ENCODE data around the gene GPR52.

GPR52 gene

GRCh38 chr1:174469052-174469451 is 21.3 kb downstream of the GPR52 start:
- DNase-seq = no peak

DNA sequence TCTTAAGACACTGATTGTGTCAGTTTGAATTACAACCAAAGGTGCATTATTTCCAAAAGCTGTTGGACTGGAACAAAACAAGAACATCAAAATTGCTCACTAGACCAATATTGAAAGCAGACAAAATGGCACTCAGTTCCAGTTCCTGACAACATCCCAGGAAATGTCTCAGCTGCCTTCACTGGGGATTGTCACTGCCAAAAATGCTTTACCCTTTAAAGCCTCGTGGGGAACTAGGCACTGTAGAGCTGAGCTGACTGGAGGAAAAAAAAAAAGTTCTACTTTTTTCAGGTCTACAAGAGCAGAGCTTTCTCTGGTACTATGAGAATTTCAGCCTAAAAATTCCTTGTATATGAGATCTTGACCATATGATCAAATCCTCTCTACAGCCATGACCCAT is 21.9 kb downstream of the GPR52 start:
- DNase-seq = no peak

GRCh38 chr1:174479281-174479680 is 31.5 kb downstream of the GPR52 start:
- no peak for DNase-seq

- no peak for DNase-seq
Measured at GRCh38 chr1:174480324-174480723, 32.6 kb downstream of the GPR52 start.

DNA sequence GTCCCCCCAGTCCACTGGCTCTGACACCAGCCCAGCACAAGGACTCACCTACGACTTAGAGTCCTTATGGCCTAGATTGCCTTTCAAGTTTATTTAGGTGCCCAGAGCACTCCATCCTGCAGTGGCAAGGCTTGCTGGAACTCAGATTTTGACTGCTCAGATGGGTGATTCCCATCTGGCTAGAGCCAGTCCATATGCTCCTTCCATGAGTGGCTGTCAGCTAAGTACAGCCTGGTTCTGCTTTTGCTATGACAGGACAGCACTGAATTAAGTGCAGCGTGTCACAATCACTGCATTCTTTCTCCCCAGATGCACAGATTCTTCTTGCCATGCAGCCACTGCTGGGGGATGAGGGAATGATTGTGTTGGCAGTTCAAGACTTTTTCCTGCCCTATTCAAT is 43.8 kb downstream of the GPR52 start:
- DNase-seq = no peak

DNA sequence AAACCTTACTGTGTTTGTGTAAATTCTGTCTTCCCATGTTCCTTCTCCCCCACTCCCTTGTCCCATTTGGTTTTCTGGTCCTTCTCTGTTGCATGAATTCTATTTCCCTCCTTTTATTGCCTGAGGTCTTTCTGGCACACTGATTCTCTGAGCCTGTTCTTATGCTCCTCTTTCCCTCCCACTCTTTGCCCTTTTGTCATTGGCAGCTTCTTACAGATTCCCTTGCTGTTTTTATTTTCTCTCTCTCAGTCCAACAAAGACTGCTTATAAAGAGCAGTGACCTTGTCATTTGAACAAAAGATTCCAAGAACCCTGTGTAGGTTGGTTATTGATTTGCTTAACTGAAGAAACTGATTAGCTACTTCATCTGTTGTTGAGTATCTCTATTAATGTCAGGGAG is 49.7 kb downstream of the GPR52 start:
- no peak for DNase-seq
